Esophagus muscularis mucosa (tissue), 4 donors: ENCODE measurements around the gene CLDN6. TPM values are rescaled to one million over a fixed set of nuclear protein-coding genes. Genes with fewer than 3 reads are reported as not detected.

ENCODE experiments used
- DNase-seq: peaks from one replicate; pipeline ENCODE4 v3.0.0-alpha.2; 2017; ENCODE audit errors: extremely low spot score
- H3K27ac ChIP-seq, 4 donors: fragments of 200-600 bp; sonication (generic); replicated peaks in 1 of 4; 1 replicate in 3 of 4; 2 replicates in 1 of 4; pipeline ENCODE4 v1.5.1; 2016 to 2019; ENCODE audit warnings: mild to moderate bottlenecking in 1 of 4
- H3K27me3 ChIP-seq, 4 donors: fragments of 200-600 bp; sonication (generic); one replicate each; pipeline versions ENCODE4 v1.5.1 to v1.6.0; 2016 to 2019
- H3K36me3 ChIP-seq, 4 donors: fragments of 200-600 bp; sonication (generic); one replicate each; pipeline ENCODE4 v1.5.1; 2016 to 2019
- H3K4me1 ChIP-seq, 4 donors: fragments of 200-600 bp; sonication (generic); one replicate each; pipeline ENCODE4 v1.5.1; 2016 to 2019
- H3K4me3 ChIP-seq, 4 donors: fragments of 200-600 bp; sonication (generic); 1 replicate in 2 of 4; 2 replicates in 2 of 4; pipeline ENCODE4 v1.5.1; 2016 to 2019; ENCODE audit warnings: mild to moderate bottlenecking in 4 of 4, moderate library complexity in 1 of 4
- H3K9me3 ChIP-seq, 4 donors: fragments of 200-600 bp; sonication (generic); 1 replicate in 3 of 4; 2 replicates in 1 of 4; pipeline ENCODE4 v1.5.1; 2016 to 2019
- CTCF ChIP-seq, 3 experiments: fragments of 200-600 bp in 2 of 3; fragments of 450-650 bp in 1 of 3; sonication (generic) in 2 of 3; IDR thresholded peaks; one replicate each; pipeline ENCODE4 v1.5.1; 2017 to 2019; ENCODE audit warnings: antibody characterized with exemption in 3 of 3, mild to moderate bottlenecking in 2 of 3, moderate library complexity in 1 of 3
- EP300 ChIP-seq: sonication (generic); formaldehyde crosslinking; IDR thresholded peaks from one replicate; pipeline ENCODE4 v1.6.1; 2017; ENCODE audit warnings: antibody characterized with exemption
- POLR2A ChIP-seq: fragments of 450-650 bp; IDR thresholded peaks from one replicate; pipeline ENCODE4 v1.6.1; 2017; ENCODE audit warnings: antibody characterized with exemption, moderate library complexity, mild to moderate bottlenecking, low read depth
- POLR2AphosphoS5 ChIP-seq, 2 donors: sonication (generic); formaldehyde crosslinking; IDR thresholded peaks; one replicate each; pipeline ENCODE4 v1.6.1; 2017; ENCODE audit warnings: antibody characterized with exemption in 2 of 2
- WGBS: methylation state at CpG from one replicate; pipeline ENCODE4 v1.1.5; 2018; 5-methylcytosine and 5-hydroxymethylcytosine counted together
- intact Hi-C: fragments of 100-400 bp; cut with DNase I; formaldehyde crosslinking; loops from one replicate; pipeline ENCODE4 v1.15.1; 2023
- total RNA-seq, 4 donors: library from RNA; depleted of rRNA; stranded (reverse); fragments of >200 nt; gene quantifications; one replicate each; pipeline versions ENCODE4 v1.1.0 to v1.2.1, GENCODE V29; 2016

The CLDN6 gene
- total RNA-seq, 4 donors from 2014 or later = not detected

- DNase-seq = peak; percentile 93
- Histone ChIP-seq H3K36me3 (peaks cover 0 to 4% (median 0%) of the 10 kb centered on the region in 4 donors), H3K27me3 (peaks cover 0 to 30% (median 20%) of the 10 kb centered on the region in 4 donors), H3K4me3 (peak within 1 kb of the TSS; percentile 66 to 86 (median 74)), H3K4me1 (peaks cover 46 to 67% (median 63%) of the 10 kb centered on the region in 4 donors), H3K9me3 (no peaks in the 10 kb centered on the region), H3K27ac (peak within 1 kb of the TSS; percentile 96 to 99 (median 98))
- no CpG with 5 or more reads among the region's 49 CpGs for WGBS
- peak; percentile 69 for TF ChIP-seq POLR2A
- TF ChIP-seq CTCF (IDR thresholded peaks at IDR 0.05) = peak in 1 of 3 experiments; percentile 12
- peak; percentile 67 to 77 for TF ChIP-seq POLR2AphosphoS5 (IDR thresholded peaks at IDR 0.05)
- no peak for TF ChIP-seq EP300
- intact Hi-C loops = no loop called here
Measured at GRCh38 chr16:3020247-3020603, 2.2 kb upstream of the CLDN6 start, which contains the start of gene TNFRSF12A. TNFRSF12A (plus strand) TSS chr16:3020368; CDS start chr16:3020398, 30 bp downstream.

DNA sequence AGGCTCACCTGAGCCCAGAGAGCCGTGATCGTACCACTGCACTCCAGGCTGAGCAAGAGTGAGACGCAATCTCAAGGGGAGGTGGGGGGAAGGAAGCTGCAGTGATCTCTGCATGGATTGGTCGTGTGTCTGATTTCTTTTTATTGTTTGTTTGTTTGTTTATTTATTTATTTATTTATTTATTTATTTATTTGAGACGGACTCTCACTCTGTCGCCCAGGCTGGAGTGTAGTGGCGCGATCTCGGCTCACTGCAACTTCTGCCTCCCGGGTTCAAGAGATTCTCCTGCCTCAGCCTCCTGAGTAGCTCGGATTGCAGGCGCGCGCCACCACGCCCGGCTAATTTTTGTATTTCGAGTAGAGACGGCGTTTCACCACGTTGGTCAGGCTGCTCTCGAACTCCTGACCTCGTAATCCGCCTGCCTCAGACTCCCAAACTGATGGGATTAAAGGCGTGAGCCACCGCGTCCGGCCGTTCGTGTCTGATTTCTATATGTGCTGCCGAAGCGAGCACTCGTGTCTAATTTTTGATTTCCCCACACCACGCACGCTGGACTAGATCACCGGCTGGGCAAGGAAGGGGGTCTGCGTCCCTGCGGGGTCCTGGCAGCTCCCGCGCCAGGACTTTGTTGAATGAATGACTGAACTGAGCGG, 1.7 kb upstream of the CLDN6 start:
- TF ChIP-seq EP300 (no peak), CTCF (IDR thresholded peaks at IDR 0.05) (no peak), POLR2AphosphoS5 (IDR thresholded peaks at IDR 0.05) (no peak), POLR2A (no peak)
- 55% methylated on average over 22 of the region's 40 CpGs for WGBS
- DNase-seq = no peak
- Histone ChIP-seq H3K4me1 (peaks cover 44 to 62% (median 58%) of the 10 kb centered on the region in 4 donors), H3K36me3 (peaks cover 0 to 4% (median 0%) of the 10 kb centered on the region in 4 donors), H3K9me3 (no peaks in the 10 kb centered on the region), H3K27ac (peak overlapping the region; percentile 96 to 99 (median 98)), H3K4me3 (peak overlapping the region; percentile 66 to 86 (median 74)), H3K27me3 (peaks cover 0 to 35% (median 20%) of the 10 kb centered on the region in 4 donors)
- intact Hi-C loops = no loop called here

DNA sequence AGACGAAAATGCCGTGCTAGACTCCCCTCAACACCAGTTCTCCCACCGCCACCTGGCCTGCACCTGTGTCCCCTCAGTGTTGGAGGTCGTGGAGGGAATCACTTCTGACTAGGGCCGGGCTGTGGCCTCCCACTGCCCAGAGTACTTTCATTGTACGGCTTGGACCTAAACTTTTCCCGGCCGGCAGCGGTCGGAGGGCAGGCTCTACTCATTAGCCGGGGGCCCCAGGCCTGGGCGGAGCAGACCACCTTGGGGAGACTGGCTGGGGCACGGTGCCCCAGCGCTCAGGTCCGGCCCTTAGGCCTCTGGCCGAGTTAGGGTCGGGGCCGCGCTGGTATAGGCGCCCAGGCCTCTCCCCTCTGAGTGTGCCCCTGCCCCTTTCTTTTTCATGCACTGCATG, 639 bp downstream of the CLDN6 start:
- TF ChIP-seq POLR2A (no peak), CTCF (IDR thresholded peaks at IDR 0.05) (no peak), EP300 (no peak), POLR2AphosphoS5 (IDR thresholded peaks at IDR 0.05) (no peak)
- Histone ChIP-seq H3K9me3 (no peaks in the 10 kb centered on the region), H3K27me3 (peaks cover 0 to 57% (median 27%) of the 10 kb centered on the region in 4 donors), H3K4me1 (peaks cover 25 to 42% (median 37%) of the 10 kb centered on the region in 4 donors), H3K4me3 (no peak overlapping the region), H3K36me3 (peaks cover 0 to 4% (median 0%) of the 10 kb centered on the region in 4 donors), H3K27ac (no peak overlapping the region)
- 72% methylated on average over 9 of the region's 20 CpGs for WGBS
- DNase-seq = no peak
- intact Hi-C loops = no loop called here

DNA sequence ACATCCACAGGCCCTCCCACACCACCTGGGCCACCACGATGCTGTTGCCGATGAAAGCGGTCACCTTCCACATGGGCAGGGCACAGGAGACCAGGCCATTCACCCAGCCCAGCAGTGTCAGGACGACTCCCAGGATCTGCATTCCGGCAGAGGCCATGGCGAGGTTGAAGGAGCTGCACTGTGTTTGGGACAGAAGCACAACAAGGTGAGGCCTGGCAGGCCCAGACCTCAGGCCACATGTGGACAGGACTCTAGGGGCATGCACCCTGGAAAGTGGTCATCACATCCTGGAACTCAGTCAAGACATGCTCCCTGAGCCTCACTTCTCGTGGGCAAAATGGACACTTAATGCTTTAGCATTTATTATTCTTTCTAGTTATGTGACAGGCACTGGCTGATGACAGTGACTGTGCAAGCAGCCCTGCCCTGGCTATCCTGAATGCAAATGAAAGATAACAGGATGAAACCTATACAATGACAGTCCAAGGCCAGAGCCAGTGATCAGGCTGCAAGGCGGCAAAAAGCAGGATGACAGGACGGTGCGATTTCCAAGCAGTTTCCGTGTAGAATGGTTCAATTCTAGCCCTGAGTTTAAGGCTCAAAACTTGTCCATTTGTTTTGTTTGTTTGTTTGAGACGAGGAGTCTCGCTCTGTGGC, 2.0 kb downstream of the CLDN6 start:
- H3K4me3 ChIP-seq = no peak overlapping the region
- no peak overlapping the region for H3K27ac ChIP-seq
- peaks cover 12 to 28% (median 24%) of the 10 kb centered on the region in 4 donors for H3K4me1 ChIP-seq
- peaks cover 0 to 69% (median 36%) of the 10 kb centered on the region in 4 donors for H3K27me3 ChIP-seq
- WGBS = 92% methylated on average over 7 of the region's 13 CpGs
- intact Hi-C loops = no loop called here
- no peaks in the 10 kb centered on the region for H3K36me3 ChIP-seq
- TF ChIP-seq POLR2AphosphoS5 (IDR thresholded peaks at IDR 0.05) = no peak
- no peak for TF ChIP-seq POLR2A
- TF ChIP-seq EP300 = no peak
- no peak for TF ChIP-seq CTCF (IDR thresholded peaks at IDR 0.05)
- no peak for DNase-seq
- no peaks in the 10 kb centered on the region for H3K9me3 ChIP-seq
